HCT116 (cell line): ENCODE data around the gene CASK. TPM values are rescaled to one million over a fixed set of nuclear protein-coding genes. Genes with fewer than 3 reads are reported as not detected.

Experiments
- ATAC-seq: fragments of 200-7000 bp; cut with Tn5 transposase; 2 replicates; pipeline ENCODE4 v1.9.1; 2020; ENCODE audit warnings: mild to moderate bottlenecking, moderate library complexity
- BruUV-seq: library from RNA; stranded (reverse); fragments of 400-500 nt; replicated peaks from 2 replicates; lab custom pipeline; 2021; lab: Mats Ljungman, UMichigan
- CTCF ChIA-PET: fragments of 300-600 bp; sonication (Branson Sonifier 250); formaldehyde crosslinking; loops from one replicate; lab custom pipeline; 2021; ENCODE audit warnings: antibody characterized with exemption; lab: Charles Lee
- POLR2A ChIA-PET: fragments of 300-600, 350-600 bp; sonication (Branson Sonifier 250); formaldehyde crosslinking; loops from one replicate; lab custom pipeline; 2021; ENCODE audit warnings: antibody characterized with exemption; lab: Charles Lee
- RAD21 ChIA-PET, 2 experiments: fragments of 300-600 bp; sonication (Branson Sonifier 250); formaldehyde crosslinking; loops; one replicate each; lab custom pipeline; 2023; ENCODE audit warnings: low total read pairs in 2 of 2; ENCODE audit not compliant: uncharacterized antibody in 2 of 2, unreplicated experiment in 2 of 2, low non-redundant PET in 1 of 2; lab: Charles Lee
- DNase-seq: peaks from one replicate; pipeline ENCODE4 v3.0.0-alpha.2; 2010; ENCODE audit warnings: low read depth, low spot score
- H2AFZ ChIP-seq: fragments of 200-600 bp; shearing (Covaris generic), sonication (generic); 2 replicates; pipeline ENCODE4 v1.6.1; 2017; ENCODE audit warnings: low read depth, mixed run types, mixed read lengths, antibody characterized with exemption, low read length; ENCODE audit not compliant: poor library complexity, severe bottlenecking
- H3K27ac ChIP-seq: 2 replicates; pipeline ENCODE4 v1.5.1; 2012; ENCODE audit warnings: low read depth, low read length
- H3K27me3 ChIP-seq: fragments of 200-600 bp; sonication (generic); 2 replicates; pipeline ENCODE4 v1.6.1; 2016; ENCODE audit warnings: mixed run types, low read length, mixed read lengths; ENCODE audit not compliant: insufficient read depth
- H3K36me3 ChIP-seq, 2 experiments: fragments of 200-500 bp in 1 of 2; fragments of 200-600 bp in 1 of 2; sonication (Bioruptor generic) in 1 of 2; sonication (generic) in 1 of 2; 2 replicates each; pipeline versions ENCODE4 v1.5.1 to v1.6.1; 2014 to 2016; ENCODE audit warnings: low read length in 2 of 2, inconsistent platforms in 1 of 2, mixed read lengths in 1 of 2, mixed run types in 1 of 2; ENCODE audit not compliant: insufficient read depth in 2 of 2, control insufficient read depth in 1 of 2
- H3K4me1 ChIP-seq, 2 experiments: fragments of 200-600 bp in 1 of 2; sonication (generic) in 1 of 2; 2 replicates each; pipeline versions ENCODE4 v1.5.1 to v1.6.1; 2012 to 2017; ENCODE audit warnings: low read length in 2 of 2, inconsistent platforms in 1 of 2, mild to moderate bottlenecking in 1 of 2, mixed read lengths in 1 of 2, mixed run types in 1 of 2, moderate library complexity in 1 of 2; ENCODE audit not compliant: insufficient read depth in 2 of 2, control insufficient read depth in 1 of 2
- H3K4me2 ChIP-seq: fragments of 200-600 bp; sonication (generic); 2 replicates; pipeline ENCODE4 v1.6.1; 2017; ENCODE audit warnings: mixed run types, low read length, mixed read lengths
- H3K4me3 ChIP-seq, 2 experiments: fragments of 200-600 bp in 1 of 2; sonication (generic) in 1 of 2; replicated peaks in 1 of 2; 2 replicates each; pipeline ENCODE4 v1.5.1; 2011 to 2016; ENCODE audit warnings: low read length in 2 of 2, control low read depth in 1 of 2, low read depth in 1 of 2, mild to moderate bottlenecking in 1 of 2, mixed read lengths in 1 of 2, mixed run types in 1 of 2
- H3K79me2 ChIP-seq: fragments of 200-600 bp; sonication (generic); 2 replicates; pipeline ENCODE4 v1.6.1; 2017; ENCODE audit warnings: mild to moderate bottlenecking, mixed run types, low read length, moderate library complexity, mixed read lengths; ENCODE audit not compliant: insufficient read depth
- H3K9ac ChIP-seq: fragments of 200-600 bp; sonication (generic); 2 replicates; pipeline ENCODE4 v1.6.1; 2016; ENCODE audit warnings: low read length, mixed read lengths
- H3K9me2 ChIP-seq: fragments of 200-600 bp; sonication (generic), shearing (Covaris generic); 2 replicates; pipeline ENCODE4 v1.6.1; 2017; ENCODE audit warnings: mixed run types, mild to moderate bottlenecking, moderate library complexity; ENCODE audit not compliant: insufficient read depth
- H3K9me3 ChIP-seq, 2 experiments: fragments of 200-500 bp in 1 of 2; fragments of 200-600 bp in 1 of 2; sonication (Bioruptor generic) in 1 of 2; sonication (generic) in 1 of 2; 2 replicates each; pipeline ENCODE4 v1.6.1; 2014 to 2017; ENCODE audit warnings: low read length in 2 of 2, mixed read lengths in 2 of 2, inconsistent platforms in 1 of 2, low read depth in 1 of 2, mild to moderate bottlenecking in 1 of 2, mixed run types in 1 of 2, moderate library complexity in 1 of 2; ENCODE audit not compliant: control insufficient read depth in 1 of 2, insufficient read depth in 1 of 2
- H4K20me1 ChIP-seq: fragments of 200-600 bp; sonication (generic), shearing (Covaris generic); 2 replicates; pipeline ENCODE4 v1.6.1; 2017; ENCODE audit warnings: mixed run types, mild to moderate bottlenecking, moderate library complexity; ENCODE audit not compliant: insufficient read depth
- EZH2 ChIP-seq: fragments of 200-600 bp; sonication (generic); IDR thresholded peaks from 2 replicates; pipeline ENCODE4 v1.6.1; 2017; ENCODE audit warnings: antibody characterized with exemption, mixed run types
- EZH2phosphoT487 ChIP-seq: fragments of 200-600 bp; IDR thresholded peaks from 2 replicates; pipeline ENCODE4 v1.6.1; 2018; ENCODE audit warnings: antibody characterized with exemption, borderline replicate concordance
- POLR2A ChIP-seq: IDR thresholded peaks from 2 replicates; pipeline ENCODE4 v1.7.0; 2011; ENCODE audit warnings: borderline replicate concordance; ENCODE audit not compliant: insufficient read depth, insufficient read length; ENCODE audit errors: extremely low read depth
- POLR2AphosphoS5 ChIP-seq: IDR thresholded peaks from 2 replicates; pipeline ENCODE4 v1.6.1; 2011; ENCODE audit warnings: mild to moderate bottlenecking, low read depth, low read length, moderate library complexity
- RAD21 ChIP-seq: IDR thresholded peaks from 2 replicates; pipeline ENCODE4 v1.6.1; 2012; ENCODE audit warnings: low read depth, mild to moderate bottlenecking
- SIN3A ChIP-seq: IDR thresholded peaks from 2 replicates; pipeline ENCODE4 v1.6.1; 2012; ENCODE audit warnings: low read depth
- intact Hi-C: fragments of 100-400 bp; cut with micrococcal nuclease; formaldehyde crosslinking; loops from 2 replicates; pipeline ENCODE4 v1.10.0; 2022
- total RNA-seq: library from RNA; stranded (reverse); gene quantifications from one replicate; pipeline ENCODE4 v1.2.1, GENCODE V29; 2021; ENCODE audit not compliant: unreplicated experiment
- TF ChIP-seq, protein P1 (sequence below): IDR thresholded peaks from 2 replicates; pipeline ENCODE4 v1.6.1; 2012
- TF ChIP-seq, protein P2 (sequence below): IDR thresholded peaks from 2 replicates; pipeline ENCODE4 v1.6.1; 2011; ENCODE audit warnings: mild to moderate bottlenecking, low read length, moderate library complexity; ENCODE audit not compliant: insufficient replicate concordance; ENCODE audit errors: extremely low read depth
- TF ChIP-seq, protein P3 (sequence below): IDR thresholded peaks from 2 replicates; pipeline ENCODE4 v1.6.1; 2012

CASK gene
- total RNA-seq, 1 experiment from 2014 or later: 39.0 TPM

DNA sequence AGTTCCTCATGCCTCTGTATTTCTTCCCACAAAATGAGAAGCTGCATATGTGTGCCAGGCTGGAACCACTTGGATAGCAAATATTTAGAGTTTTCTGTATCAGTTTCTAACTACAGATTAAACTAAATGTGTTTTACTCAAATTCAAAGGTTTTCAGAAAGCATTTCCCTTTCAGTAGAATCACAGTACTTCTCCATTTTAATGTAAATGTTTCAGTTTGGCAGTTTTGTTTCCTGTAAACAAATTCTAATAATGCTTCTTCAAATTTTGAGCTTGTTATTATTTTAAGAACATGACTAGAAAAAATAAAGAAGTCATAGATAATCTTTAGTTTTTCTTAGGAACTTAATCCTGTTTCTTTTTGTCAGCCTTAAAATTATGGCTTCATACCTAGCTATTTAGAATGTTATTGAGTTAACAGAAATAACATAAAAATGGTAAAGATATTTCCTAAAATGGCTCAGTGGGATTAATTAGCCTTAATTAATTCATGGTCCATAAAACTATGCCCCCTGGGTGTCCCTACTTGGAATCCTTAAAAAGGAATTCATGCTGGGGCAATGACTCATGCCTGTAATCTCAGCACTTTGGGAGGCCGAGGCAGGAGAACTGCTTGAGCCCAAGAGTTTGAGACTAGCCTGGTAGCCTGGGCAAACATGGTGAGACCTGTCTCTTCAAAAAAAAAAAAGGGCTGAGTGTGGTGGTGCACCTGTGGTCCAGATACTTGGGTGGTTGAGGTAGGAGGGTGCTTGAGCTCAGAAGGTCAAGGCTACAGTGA lies 318.4 kb downstream of the CASK start:
- no peak overlapping the region for H3K9ac ChIP-seq
- H3K4me1 ChIP-seq: peaks cover 0 to 5% of the 10 kb centered on the region in 2 experiments; a peak in 2 of 4 replicates
- H3K36me3 ChIP-seq: no peaks in the 10 kb centered on the region
- no TSS peak for BruUV-seq
- POLR2A ChIA-PET: no interaction called here
- CTCF ChIA-PET: no interaction called here
- intact Hi-C loops: no loop called here
- H3K27me3 ChIP-seq: no peaks in the 10 kb centered on the region
- no peak for ATAC-seq
- H3K79me2 ChIP-seq: no peaks in the 10 kb centered on the region
- no peaks in the 10 kb centered on the region for H3K9me2 ChIP-seq
- no peaks in the 10 kb centered on the region for H3K9me3 ChIP-seq
- H4K20me1 ChIP-seq: no peaks in the 10 kb centered on the region
- no peak for TF ChIP-seq SIN3A
- TF ChIP-seq, protein P1, sequence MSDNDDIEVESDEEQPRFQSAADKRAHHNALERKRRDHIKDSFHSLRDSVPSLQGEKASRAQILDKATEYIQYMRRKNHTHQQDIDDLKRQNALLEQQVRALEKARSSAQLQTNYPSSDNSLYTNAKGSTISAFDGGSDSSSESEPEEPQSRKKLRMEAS: no peak
- TF ChIP-seq, protein P2, sequence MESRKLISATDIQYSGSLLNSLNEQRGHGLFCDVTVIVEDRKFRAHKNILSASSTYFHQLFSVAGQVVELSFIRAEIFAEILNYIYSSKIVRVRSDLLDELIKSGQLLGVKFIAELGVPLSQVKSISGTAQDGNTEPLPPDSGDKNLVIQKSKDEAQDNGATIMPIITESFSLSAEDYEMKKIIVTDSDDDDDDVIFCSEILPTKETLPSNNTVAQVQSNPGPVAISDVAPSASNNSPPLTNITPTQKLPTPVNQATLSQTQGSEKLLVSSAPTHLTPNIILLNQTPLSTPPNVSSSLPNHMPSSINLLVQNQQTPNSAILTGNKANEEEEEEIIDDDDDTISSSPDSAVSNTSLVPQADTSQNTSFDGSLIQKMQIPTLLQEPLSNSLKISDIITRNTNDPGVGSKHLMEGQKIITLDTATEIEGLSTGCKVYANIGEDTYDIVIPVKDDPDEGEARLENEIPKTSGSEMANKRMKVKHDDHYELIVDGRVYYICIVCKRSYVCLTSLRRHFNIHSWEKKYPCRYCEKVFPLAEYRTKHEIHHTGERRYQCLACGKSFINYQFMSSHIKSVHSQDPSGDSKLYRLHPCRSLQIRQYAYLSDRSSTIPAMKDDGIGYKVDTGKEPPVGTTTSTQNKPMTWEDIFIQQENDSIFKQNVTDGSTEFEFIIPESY: no peak
- TF ChIP-seq POLR2A: no peak
- no peak for TF ChIP-seq EZH2phosphoT487
- TF ChIP-seq, protein P3, sequence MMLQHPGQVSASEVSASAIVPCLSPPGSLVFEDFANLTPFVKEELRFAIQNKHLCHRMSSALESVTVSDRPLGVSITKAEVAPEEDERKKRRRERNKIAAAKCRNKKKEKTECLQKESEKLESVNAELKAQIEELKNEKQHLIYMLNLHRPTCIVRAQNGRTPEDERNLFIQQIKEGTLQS: no peak
- TF ChIP-seq POLR2AphosphoS5: no peak
- TF ChIP-seq RAD21: no peak
- TF ChIP-seq EZH2: no peak
- TF ChIP-seq, all 23 proteins: peak for 0
- Histone ChIP-seq H3K4me3 (no peak overlapping the region), H2AFZ (no peak overlapping the region), H3K27ac (no peak overlapping the region), H3K4me2 (no peak overlapping the region)
- RAD21 ChIA-PET: no interaction called here
- DNase-seq: no peak
